DMS153 (cell line): ENCODE measurements around the gene BFAR.
"Not testable (repeated sequence)": the region's sequence is repeated elsewhere in the genome, so short reads cannot be mapped to it uniquely, and the experiment has no call there.

ENCODE experiments used
- DNase-seq: peaks from one replicate; lab custom pipeline; 2025; lab: John Stamatoyannopoulos, UW

BFAR gene

GRCh38 chr16:14632693-14633569, at the start of gene BFAR:
Gene BFAR, plus strand, starts transcription at chr16:14632951. Its CDS starts 11,396 bp downstream, at chr16:14644347.
- DNase-seq, result peak; percentile 97

GRCh38 chr16:14585287-14585686, 47.5 kb upstream of the BFAR start:
- no peak for DNase-seq

GRCh38 chr16:14586637-14587305, 46.0 kb upstream of the BFAR start:
- no peak for DNase-seq

GRCh38 chr16:14600164-14600563, 32.6 kb upstream of the BFAR start:
- DNase-seq, result no peak

- no peak for DNase-seq
Observed at GRCh38 chr16:14602443-14602963, 30.2 kb upstream of the BFAR start.

GRCh38 chr16:14606102-14606501, 26.6 kb upstream of the BFAR start:
- no peak for DNase-seq

- no peak for DNase-seq
Observed at GRCh38 chr16:14608111-14608566, 24.6 kb upstream of the BFAR start.

GRCh38 chr16:14608604-14609003, 24.1 kb upstream of the BFAR start:
- DNase-seq, result no peak

- DNase-seq, result no peak
Observed at GRCh38 chr16:14609716-14610115, 23.0 kb upstream of the BFAR start.

GRCh38 chr16:14611660-14612059, 21.1 kb upstream of the BFAR start:
- no peak for DNase-seq

- no peak for DNase-seq
Observed at GRCh38 chr16:14613991-14614390, 18.8 kb upstream of the BFAR start.

GRCh38 chr16:14616280-14616679, 16.5 kb upstream of the BFAR start:
- DNase-seq, result no peak

- no peak for DNase-seq
Observed at GRCh38 chr16:14618566-14618965, 14.2 kb upstream of the BFAR start.

GRCh38 chr16:14627078-14627477, 5.7 kb upstream of the BFAR start:
- DNase-seq, result no peak

- DNase-seq, result no peak
Observed at GRCh38 chr16:14628806-14629611, 3.7 kb upstream of the BFAR start.

GRCh38 chr16:14629612-14629918, 3.2 kb upstream of the BFAR start:
- no peak for DNase-seq

- DNase-seq, result peak; percentile 98
Observed at GRCh38 chr16:14629919-14630619, 2.7 kb upstream of the BFAR start, which contains the start of gene PARN. Gene PARN, minus strand, starts transcription at chr16:14630260. Its CDS starts 135 bp downstream, at chr16:14630125.

GRCh38 chr16:14630620-14631330, 2.0 kb upstream of the BFAR start:
- not testable (repeated sequence) for DNase-seq

- DNase-seq, result no peak
Observed at GRCh38 chr16:14634389-14634725, 1.6 kb downstream of the BFAR start.

- no peak for DNase-seq
Observed at GRCh38 chr16:14635395-14636165, 2.8 kb downstream of the BFAR start.
